Ascending aorta (tissue), 2 donors: ENCODE results near the gene CHCHD4. TPM values are rescaled to one million over a fixed set of nuclear protein-coding genes. Genes with fewer than 3 reads are reported as not detected.

Experiments used
- DNase-seq, 2 donors: peaks; one replicate each; pipeline ENCODE4 v3.0.0-alpha.2; 2019; ENCODE audit warnings: low spot score in 2 of 2
- H3K27ac ChIP-seq, 2 donors: fragments of 200-600 bp; sonication (generic); one replicate each; pipeline ENCODE4 v1.5.1; 2016 to 2017; ENCODE audit warnings: mild to moderate bottlenecking in 1 of 2
- H3K27me3 ChIP-seq: fragments of 200-600 bp; sonication (generic); one replicate; pipeline ENCODE4 v1.5.1; 2017
- H3K36me3 ChIP-seq, 2 donors: fragments of 200-600 bp; sonication (generic); one replicate each; pipeline ENCODE4 v1.5.1; 2016
- H3K4me1 ChIP-seq, 2 donors: fragments of 200-600 bp; sonication (generic); one replicate each; pipeline ENCODE4 v1.5.1; 2016 to 2017; ENCODE audit warnings: mild to moderate bottlenecking in 1 of 2
- H3K4me3 ChIP-seq, 2 donors: fragments of 200-600 bp; sonication (generic); one replicate each; pipeline ENCODE4 v1.5.1; 2016 to 2017; ENCODE audit warnings: mild to moderate bottlenecking in 1 of 2
- H3K9me3 ChIP-seq, 2 donors: fragments of 200-600 bp; sonication (generic); one replicate each; pipeline ENCODE4 v1.5.1; 2016
- intact Hi-C: fragments of 100-400 bp; cut with DNase I; formaldehyde crosslinking; loops from one replicate; pipeline ENCODE4 v1.15.1; 2023
- total RNA-seq: library from RNA; depleted of rRNA; stranded (reverse); fragments of >200 nt; gene quantifications from one replicate; pipeline ENCODE4 v1.1.0, GENCODE V29; 2016
- TF ChIP-seq, protein P1 (sequence below), 3 experiments: fragments of 200-600 bp in 2 of 3; fragments of 450-650 bp in 1 of 3; sonication (generic) in 2 of 3; IDR thresholded peaks; one replicate each; pipeline ENCODE4 v1.5.1; 2016 to 2019; ENCODE audit warnings: antibody characterized with exemption in 3 of 3, mild to moderate bottlenecking in 1 of 3, moderate library complexity in 1 of 3

The CHCHD4 gene
- total RNA-seq, 1 donor from 2014 or later = 1.9 TPM

DNA sequence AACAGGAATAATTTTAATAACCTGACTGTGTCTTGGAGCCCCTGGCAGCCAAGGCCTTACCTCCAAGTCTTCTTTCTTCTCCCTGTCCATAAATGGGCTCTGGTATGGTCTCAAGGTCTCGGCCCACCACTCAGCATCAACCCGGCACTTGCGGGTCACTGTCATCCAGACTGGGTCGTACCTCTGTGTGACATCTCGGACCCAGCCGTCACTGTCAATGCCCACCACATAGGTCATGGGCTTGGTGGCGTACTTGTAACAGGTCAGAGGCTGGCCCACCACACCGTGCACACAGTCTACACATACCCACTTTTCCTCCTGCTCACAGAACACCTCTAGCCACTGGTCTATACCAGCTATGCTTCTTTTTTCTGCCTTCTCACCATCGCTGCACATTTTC lies 33.3 kb upstream of the CHCHD4 start:
- Histone ChIP-seq H3K27ac (no peak overlapping the region), H3K9me3 (peaks cover 0 to 16% of the 10 kb centered on the region in 2 donors), H3K36me3 (peaks cover 80 to 82% of the 10 kb centered on the region in 2 donors), H3K4me1 (no peaks in the 10 kb centered on the region), H3K4me3 (no peak overlapping the region), H3K27me3 (no peaks in the 10 kb centered on the region)
- no peak for DNase-seq
- intact Hi-C loops = no loop called here
- TF ChIP-seq, protein P1, sequence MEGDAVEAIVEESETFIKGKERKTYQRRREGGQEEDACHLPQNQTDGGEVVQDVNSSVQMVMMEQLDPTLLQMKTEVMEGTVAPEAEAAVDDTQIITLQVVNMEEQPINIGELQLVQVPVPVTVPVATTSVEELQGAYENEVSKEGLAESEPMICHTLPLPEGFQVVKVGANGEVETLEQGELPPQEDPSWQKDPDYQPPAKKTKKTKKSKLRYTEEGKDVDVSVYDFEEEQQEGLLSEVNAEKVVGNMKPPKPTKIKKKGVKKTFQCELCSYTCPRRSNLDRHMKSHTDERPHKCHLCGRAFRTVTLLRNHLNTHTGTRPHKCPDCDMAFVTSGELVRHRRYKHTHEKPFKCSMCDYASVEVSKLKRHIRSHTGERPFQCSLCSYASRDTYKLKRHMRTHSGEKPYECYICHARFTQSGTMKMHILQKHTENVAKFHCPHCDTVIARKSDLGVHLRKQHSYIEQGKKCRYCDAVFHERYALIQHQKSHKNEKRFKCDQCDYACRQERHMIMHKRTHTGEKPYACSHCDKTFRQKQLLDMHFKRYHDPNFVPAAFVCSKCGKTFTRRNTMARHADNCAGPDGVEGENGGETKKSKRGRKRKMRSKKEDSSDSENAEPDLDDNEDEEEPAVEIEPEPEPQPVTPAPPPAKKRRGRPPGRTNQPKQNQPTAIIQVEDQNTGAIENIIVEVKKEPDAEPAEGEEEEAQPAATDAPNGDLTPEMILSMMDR (IDR thresholded peaks at IDR 0.05) = no peak

DNA sequence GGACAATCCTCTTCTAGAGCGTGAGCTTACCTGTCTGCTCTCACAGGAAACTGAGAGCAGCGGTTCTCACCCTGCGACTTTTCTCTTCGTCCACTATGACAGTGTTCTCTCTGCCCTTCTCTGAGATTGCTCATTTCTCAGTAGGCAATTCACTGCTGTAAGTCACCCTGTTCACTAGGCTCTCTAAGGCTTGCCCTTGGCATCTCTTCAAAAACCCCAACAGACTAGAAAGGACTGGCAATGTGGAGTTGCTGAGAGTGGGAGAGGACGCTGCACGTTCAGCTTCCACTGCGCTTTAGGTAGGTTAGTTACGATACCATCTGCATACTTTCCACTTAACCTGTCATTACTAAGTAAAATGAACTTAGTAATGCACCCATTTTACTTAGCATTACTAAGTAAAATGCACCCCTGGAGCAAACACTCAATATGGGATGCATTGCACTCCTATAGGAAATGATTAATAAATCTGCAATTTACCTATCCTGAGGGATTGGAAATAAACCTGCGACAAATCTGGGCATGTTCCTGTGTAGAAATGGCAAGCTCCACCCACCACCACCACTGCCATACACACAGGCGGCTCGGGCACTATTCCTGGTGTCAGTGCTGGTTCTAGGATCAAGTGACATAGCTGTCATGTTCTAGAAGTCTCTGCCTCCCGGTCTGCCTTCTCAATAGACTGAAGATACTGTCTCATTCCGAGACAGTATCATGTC lies 32.3 kb upstream of the CHCHD4 start:
- H3K27ac ChIP-seq = no peak overlapping the region
- no peak for DNase-seq
- no peaks in the 10 kb centered on the region for H3K27me3 ChIP-seq
- peaks cover 0 to 12% of the 10 kb centered on the region in 2 donors for H3K9me3 ChIP-seq
- H3K36me3 ChIP-seq = peaks cover 79 to 81% of the 10 kb centered on the region in 2 donors
- TF ChIP-seq, protein P1 (IDR thresholded peaks at IDR 0.05) = no peak
- intact Hi-C loops = no loop called here
- H3K4me1 ChIP-seq = no peaks in the 10 kb centered on the region
- no peak overlapping the region for H3K4me3 ChIP-seq

GRCh38 chr3:14156201-14156600 lies 31.5 kb upstream of the CHCHD4 start:
- no peaks in the 10 kb centered on the region for H3K4me1 ChIP-seq
- DNase-seq = no peak
- peaks cover 76 to 81% of the 10 kb centered on the region in 2 donors for H3K36me3 ChIP-seq
- no peak overlapping the region for H3K27ac ChIP-seq
- peaks cover 0 to 4% of the 10 kb centered on the region in 2 donors for H3K9me3 ChIP-seq
- intact Hi-C loops = no loop called here
- TF ChIP-seq, protein P1 (IDR thresholded peaks at IDR 0.05) = no peak
- no peaks in the 10 kb centered on the region for H3K27me3 ChIP-seq
- H3K4me3 ChIP-seq = no peak overlapping the region

DNA sequence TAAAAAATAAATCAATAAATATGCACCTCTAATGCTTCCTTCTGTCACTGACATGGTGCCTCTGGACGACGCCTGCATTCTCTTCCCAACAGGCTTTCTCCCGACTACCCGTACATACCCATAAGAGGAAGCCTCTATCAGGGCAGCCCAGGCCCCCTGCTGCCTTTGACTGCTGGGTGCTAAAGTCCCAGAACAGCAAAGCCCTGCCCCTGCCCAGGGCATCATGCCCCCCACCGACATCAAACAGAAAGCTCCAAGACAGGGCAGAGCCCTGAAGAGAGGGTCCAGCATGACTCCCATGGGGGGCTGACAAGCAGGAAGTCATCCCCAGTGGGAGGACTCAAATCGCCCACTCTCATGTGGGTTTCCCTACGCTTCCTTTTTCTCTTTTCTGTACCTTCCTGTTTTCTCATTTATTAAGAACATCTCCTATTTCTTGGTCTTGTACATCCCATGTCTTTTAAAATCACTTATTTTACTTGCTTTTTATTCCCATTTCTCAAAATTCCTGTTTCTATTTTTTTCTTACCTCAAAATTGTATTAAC lies 30.3 kb upstream of the CHCHD4 start:
- no peak for DNase-seq
- peaks cover 65 to 79% of the 10 kb centered on the region in 2 donors for H3K36me3 ChIP-seq
- TF ChIP-seq, protein P1 (IDR thresholded peaks at IDR 0.05) = no peak

DNA sequence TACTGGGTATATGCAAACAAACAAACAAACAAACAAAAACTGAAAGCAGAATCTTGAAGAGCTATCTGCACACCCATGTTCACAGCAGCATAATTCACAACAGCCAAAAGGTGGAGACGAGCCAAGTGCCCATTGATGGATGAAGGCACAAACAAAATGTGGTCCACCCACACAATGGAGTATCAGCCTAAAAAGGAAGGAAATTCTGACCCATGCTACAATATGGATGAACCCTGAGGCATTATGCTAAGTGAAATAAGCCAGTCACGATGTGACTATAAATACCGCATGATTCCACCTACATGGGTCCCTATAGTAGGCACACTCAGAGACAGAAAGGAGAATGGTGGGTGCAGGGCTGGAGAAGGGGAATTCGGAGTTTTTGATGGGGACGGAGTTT lies 29.6 kb upstream of the CHCHD4 start:
- H3K9me3 ChIP-seq = no peaks in the 10 kb centered on the region
- peaks cover 59 to 73% of the 10 kb centered on the region in 2 donors for H3K36me3 ChIP-seq
- H3K27me3 ChIP-seq = no peaks in the 10 kb centered on the region
- DNase-seq = no peak
- H3K4me1 ChIP-seq = no peaks in the 10 kb centered on the region
- H3K4me3 ChIP-seq = no peak overlapping the region
- intact Hi-C loops = no loop called here
- TF ChIP-seq, protein P1 (IDR thresholded peaks at IDR 0.05) = no peak
- H3K27ac ChIP-seq = no peak overlapping the region

More for the DNA sequence above, 30.3 kb upstream of the CHCHD4 start:
- Histone ChIP-seq H3K27me3 (no peaks in the 10 kb centered on the region), H3K4me1 (no peaks in the 10 kb centered on the region), H3K9me3 (no peaks in the 10 kb centered on the region), H3K27ac (no peak overlapping the region), H3K4me3 (no peak overlapping the region)
- intact Hi-C loops = no loop called here
